A673 (cell line): ENCODE measurements around the gene TSEN2. TPM values are rescaled to one million over a fixed set of nuclear protein-coding genes. Genes with fewer than 3 reads are reported as not detected.
"Not testable (repeated sequence)": the region's sequence is repeated elsewhere in the genome, so short reads cannot be mapped to it uniquely, and the experiment has no call there.

Experiments
- BruUV-seq: library from RNA; stranded (reverse); fragments of 400-500 nt; replicated peaks from 2 replicates; lab custom pipeline; 2021; lab: Mats Ljungman, UMichigan
- CTCF ChIA-PET: fragments of 300-600 bp; sonication (Branson Sonifier 250); formaldehyde crosslinking; loops from one replicate; lab custom pipeline; 2022; ENCODE audit warnings: antibody characterized with exemption; lab: Charles Lee
- POLR2A ChIA-PET: fragments of 300-600 bp; sonication (Branson Sonifier 250); formaldehyde crosslinking; loops from one replicate; lab custom pipeline; 2022; ENCODE audit warnings: antibody characterized with exemption; ENCODE audit not compliant: low non-redundant PET; lab: Charles Lee
- DNase-seq: peaks from one replicate; pipeline ENCODE4 v3.0.0-alpha.2; 2015; ENCODE audit warnings: low spot score
- H3K27ac ChIP-seq: fragments of 200-600 bp; sonication (generic); 2 replicates; pipeline ENCODE4 v1.5.1; 2016; ENCODE audit warnings: mixed run types, low read depth, mild to moderate bottlenecking, mixed read lengths, antibody characterized with exemption, low read length; ENCODE audit not compliant: poor library complexity, severe bottlenecking
- H3K27me3 ChIP-seq: fragments of 200-600 bp; sonication (generic); replicated peaks from 2 replicates; pipeline ENCODE4 v1.6.1; 2017; ENCODE audit warnings: mixed run types, low read depth, mild to moderate bottlenecking, mixed read lengths, antibody characterized with exemption, low read length; ENCODE audit not compliant: insufficient read depth, poor library complexity
- H3K36me3 ChIP-seq: fragments of 200-600 bp; sonication (generic); 2 replicates; pipeline ENCODE4 v1.6.1; 2016; ENCODE audit warnings: mixed run types, mild to moderate bottlenecking, mixed read lengths, antibody characterized with exemption, low read length; ENCODE audit not compliant: insufficient read depth, poor library complexity, severe bottlenecking
- H3K4me1 ChIP-seq: fragments of 200-600 bp; sonication (generic); 2 replicates; pipeline ENCODE4 v1.6.1; 2017; ENCODE audit warnings: mixed run types, mild to moderate bottlenecking, mixed read lengths, antibody characterized with exemption, low read length; ENCODE audit not compliant: insufficient read depth, poor library complexity, severe bottlenecking
- H3K4me3 ChIP-seq: fragments of 200-600 bp; sonication (generic); 2 replicates; pipeline ENCODE4 v1.5.1; 2016; ENCODE audit warnings: low read depth, mixed run types, mild to moderate bottlenecking, mixed read lengths, low read length; ENCODE audit not compliant: poor library complexity, severe bottlenecking
- H3K9me3 ChIP-seq: fragments of 200-600 bp; sonication (generic); 2 replicates; pipeline ENCODE4 v1.6.1; 2016; ENCODE audit warnings: mixed run types, low read depth, mild to moderate bottlenecking, mixed read lengths, antibody characterized with exemption, low read length; ENCODE audit not compliant: poor library complexity, severe bottlenecking
- EZH2 ChIP-seq: fragments of 200-600 bp; sonication (generic); IDR thresholded peaks from 2 replicates; pipeline ENCODE4 v1.6.1; 2017; ENCODE audit warnings: borderline replicate concordance, low read depth, mild to moderate bottlenecking, mixed read lengths, antibody characterized with exemption, low read length; ENCODE audit not compliant: poor library complexity, severe bottlenecking
- intact Hi-C: fragments of 100-400 bp; cut with micrococcal nuclease; formaldehyde crosslinking; loops from one replicate; pipeline ENCODE4 v1.10.0; 2022; ENCODE audit not compliant: unreplicated experiment
- total RNA-seq: library from RNA; stranded (reverse); gene quantifications from 2 replicates; pipeline ENCODE4 v1.2.3, GENCODE V29; 2021
- TF ChIP-seq, protein P1 (sequence below): fragments of 300-800, 200-600 bp; sonication (generic); conservative IDR thresholded peaks from 2 replicates; pipeline ENCODE4 v1.5.1; 2017; ENCODE audit warnings: low read depth, mild to moderate bottlenecking, antibody characterized with exemption, low read length, moderate library complexity, mixed read lengths

The TSEN2 gene
- total RNA-seq, 1 experiment from 2014 or later: 34.5 TPM

DNA sequence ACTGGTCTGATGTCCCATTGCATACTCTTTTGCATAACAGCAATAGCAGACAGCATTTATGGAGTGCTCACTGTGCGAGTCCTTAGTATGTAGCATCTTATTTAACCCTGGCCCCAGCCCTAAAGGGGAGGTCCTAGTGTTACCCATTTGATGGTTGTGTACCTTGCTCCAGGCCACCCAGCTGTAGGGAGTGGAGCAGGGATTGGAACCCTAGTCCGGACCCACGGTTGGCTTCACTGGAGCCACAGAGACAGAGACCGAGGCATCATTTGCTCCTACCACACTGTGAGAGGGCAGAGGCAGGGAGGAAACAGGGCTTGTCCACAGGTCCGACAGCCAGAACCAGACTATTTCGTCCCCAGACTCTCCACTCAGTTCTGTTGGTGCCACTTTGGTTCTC is 16.0 kb upstream of the TSEN2 start:
- H3K4me1 ChIP-seq: no peaks in the 10 kb centered on the region
- BruUV-seq: no TSS peak
- H3K36me3 ChIP-seq: no peaks in the 10 kb centered on the region
- H3K27ac ChIP-seq: no peak overlapping the region
- H3K4me3 ChIP-seq: no peak overlapping the region
- intact Hi-C loops: loop anchor here (10.0 kb wide), 1 partner anchor 163 kb away; no protein-coding TSS in a partner anchor
- ChIA-PET CTCF (no interaction called here), POLR2A (no interaction called here)
- no peaks in the 10 kb centered on the region for H3K9me3 ChIP-seq
- DNase-seq: no peak
- TF ChIP-seq, protein P1, sequence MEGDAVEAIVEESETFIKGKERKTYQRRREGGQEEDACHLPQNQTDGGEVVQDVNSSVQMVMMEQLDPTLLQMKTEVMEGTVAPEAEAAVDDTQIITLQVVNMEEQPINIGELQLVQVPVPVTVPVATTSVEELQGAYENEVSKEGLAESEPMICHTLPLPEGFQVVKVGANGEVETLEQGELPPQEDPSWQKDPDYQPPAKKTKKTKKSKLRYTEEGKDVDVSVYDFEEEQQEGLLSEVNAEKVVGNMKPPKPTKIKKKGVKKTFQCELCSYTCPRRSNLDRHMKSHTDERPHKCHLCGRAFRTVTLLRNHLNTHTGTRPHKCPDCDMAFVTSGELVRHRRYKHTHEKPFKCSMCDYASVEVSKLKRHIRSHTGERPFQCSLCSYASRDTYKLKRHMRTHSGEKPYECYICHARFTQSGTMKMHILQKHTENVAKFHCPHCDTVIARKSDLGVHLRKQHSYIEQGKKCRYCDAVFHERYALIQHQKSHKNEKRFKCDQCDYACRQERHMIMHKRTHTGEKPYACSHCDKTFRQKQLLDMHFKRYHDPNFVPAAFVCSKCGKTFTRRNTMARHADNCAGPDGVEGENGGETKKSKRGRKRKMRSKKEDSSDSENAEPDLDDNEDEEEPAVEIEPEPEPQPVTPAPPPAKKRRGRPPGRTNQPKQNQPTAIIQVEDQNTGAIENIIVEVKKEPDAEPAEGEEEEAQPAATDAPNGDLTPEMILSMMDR: no peak
- no peak for TF ChIP-seq EZH2
- H3K27me3 ChIP-seq: no peaks in the 10 kb centered on the region

DNA sequence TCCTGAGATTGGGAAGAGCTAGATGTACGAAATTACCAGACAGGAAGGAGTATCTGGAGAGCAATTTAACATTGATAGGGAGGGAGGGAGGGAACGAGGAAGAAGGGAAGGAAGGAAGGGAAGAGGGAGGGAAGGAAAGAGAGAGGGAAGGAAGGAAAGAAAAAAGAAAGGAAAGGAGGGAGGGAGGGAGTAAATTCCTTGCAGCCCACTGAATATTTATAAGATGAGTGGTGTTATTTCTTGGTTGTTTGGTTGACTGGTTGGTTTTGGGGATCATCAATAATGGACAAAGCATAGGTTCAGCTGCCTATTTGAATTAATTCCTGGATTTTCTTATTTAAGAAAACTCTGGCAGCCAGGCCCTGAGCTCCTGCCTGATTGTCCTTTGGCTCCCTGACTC is 15.5 kb upstream of the TSEN2 start:
- Histone ChIP-seq H3K4me1 (no peaks in the 10 kb centered on the region), H3K4me3 (no peak overlapping the region), H3K9me3 (no peaks in the 10 kb centered on the region), H3K27me3 (no peaks in the 10 kb centered on the region), H3K36me3 (no peaks in the 10 kb centered on the region), H3K27ac (no peak overlapping the region)
- ChIA-PET CTCF (no interaction called here), POLR2A (no interaction called here)
- intact Hi-C loops: loop anchor here (10.0 kb wide), 1 partner anchor 164 kb away; no protein-coding TSS in a partner anchor
- BruUV-seq: no TSS peak
- DNase-seq: no peak
- TF ChIP-seq EZH2: no peak
- TF ChIP-seq, protein P1: no peak

GRCh38 chr3:12469222-12469621 is 15.1 kb upstream of the TSEN2 start:
- H3K4me1 ChIP-seq, H3K27me3 ChIP-seq, H3K9me3 ChIP-seq, H3K36me3 ChIP-seq, POLR2A ChIA-PET, H3K4me3 ChIP-seq, CTCF ChIA-PET, DNase-seq, H3K27ac ChIP-seq, BruUV-seq: not testable (repeated sequence)
- intact Hi-C loops: loop anchor here (10.0 kb wide), 1 partner anchor 164 kb away; no protein-coding TSS in a partner anchor

DNA sequence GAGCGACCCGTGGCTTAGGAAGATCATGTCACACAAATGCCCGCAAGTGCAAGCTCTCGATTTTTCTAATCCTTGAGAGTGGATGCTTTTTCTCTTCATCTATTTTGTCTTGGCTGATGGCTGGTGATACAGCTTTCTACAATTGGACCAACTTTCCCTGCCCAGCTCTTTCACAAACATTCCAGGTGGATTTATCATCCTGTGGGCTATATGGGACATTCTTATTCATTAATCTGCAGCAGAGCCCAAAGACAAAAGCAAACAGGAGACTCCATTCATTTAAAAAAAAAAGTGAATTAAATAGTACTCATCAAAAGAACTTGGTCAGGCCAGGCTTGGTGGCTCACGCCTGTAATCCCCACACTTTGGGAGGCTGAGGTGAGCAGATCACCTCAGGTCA is 14.2 kb upstream of the TSEN2 start:
- DNase-seq: no peak
- TF ChIP-seq, protein P1: no peak
- no peak for TF ChIP-seq EZH2
- no peaks in the 10 kb centered on the region for H3K36me3 ChIP-seq
- BruUV-seq: no TSS peak
- H3K27me3 ChIP-seq: no peaks in the 10 kb centered on the region
- no peaks in the 10 kb centered on the region for H3K4me1 ChIP-seq
- no peak overlapping the region for H3K27ac ChIP-seq
- intact Hi-C loops: no loop called here
- POLR2A ChIA-PET: no interaction called here
- no peak overlapping the region for H3K4me3 ChIP-seq
- no peaks in the 10 kb centered on the region for H3K9me3 ChIP-seq
- CTCF ChIA-PET: interaction anchor here (1.1 kb wide), 1 partner anchor 9 kb away, joined by 3 read pairs; no protein-coding TSS in a partner anchor
